ENCODE data around the gene ATP1A4. TPM values are rescaled to one million over a fixed set of nuclear protein-coding genes. Genes with fewer than 3 reads are reported as not detected.

Gene ATP1A4
- total and polyA plus RNA-seq, 2 of the 8 experiments (the other 6 are each of a cell fraction or from before 2014, with no cell fraction given): 0.48 to 0.61 TPM

- TF ChIP-seq CTCF (IDR thresholded peaks at IDR 0.05; ENCODE audit: control extremely low read depth in 1 of 3, insufficient read depth in 1 of 3, low read depth in 1 of 3, low read length in 3 of 3): no peak
- TF ChIP-seq KDM1A (IDR thresholded peaks at IDR 0.05; ENCODE audit: borderline replicate concordance, low read length): no peak
- TF ChIP-seq POLR2AphosphoS5 (IDR thresholded peaks at IDR 0.05; ENCODE audit: low read depth, low read length): no peak
- no peak for TF ChIP-seq GABPA (IDR thresholded peaks at IDR 0.05; ENCODE audit: borderline replicate concordance, insufficient read depth, low read length)
- no peak for TF ChIP-seq NRF1 (IDR thresholded peaks at IDR 0.05; ENCODE audit: low read depth, low read length)
- TF ChIP-seq, protein P1, sequence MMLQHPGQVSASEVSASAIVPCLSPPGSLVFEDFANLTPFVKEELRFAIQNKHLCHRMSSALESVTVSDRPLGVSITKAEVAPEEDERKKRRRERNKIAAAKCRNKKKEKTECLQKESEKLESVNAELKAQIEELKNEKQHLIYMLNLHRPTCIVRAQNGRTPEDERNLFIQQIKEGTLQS (IDR thresholded peaks at IDR 0.05; ENCODE audit: insufficient read depth, low read depth, low read length): no peak
- TF ChIP-seq E2F6 (IDR thresholded peaks at IDR 0.05): no peak
- TF ChIP-seq TAF7 (optimal IDR thresholded peaks at IDR 0.05; ENCODE audit: borderline replicate concordance, low read depth, low read length): no peak
These were observed 14.9 kb downstream of the ATP1A4 start (continued) for GRCh38 chr1:160166166-160166868.
